ENCODE data around the gene ANGPTL1. TPM values are rescaled to one million over a fixed set of nuclear protein-coding genes. Genes with fewer than 3 reads are reported as not detected.

The ANGPTL1 gene
- total and polyA plus RNA-seq, 7 donors = 1.4 to 173 (median 117) TPM

- intact Hi-C loops (cut with DNase I) = no loop called here
- DNase-seq = no peak
- H3K4me1 ChIP-seq = no peaks in the 10 kb centered on the region
- no peaks in the 10 kb centered on the region for H3K36me3 ChIP-seq
- WGBS, 2 donors = 91 to 94% methylated on average over 9 of the region's 9 CpGs
- H3K9me3 ChIP-seq = no peaks in the 10 kb centered on the region
- no peak for TF ChIP-seq POLR2A (IDR thresholded peaks at IDR 0.05)
- no peak for TF ChIP-seq POLR2AphosphoS5 (IDR thresholded peaks at IDR 0.05)
- no peak for TF ChIP-seq CTCF (IDR thresholded peaks at IDR 0.05)
- TF ChIP-seq EP300 (IDR thresholded peaks at IDR 0.05) = no peak
- no peak overlapping the region for H3K27ac ChIP-seq
- no peaks in the 10 kb centered on the region for H3K27me3 ChIP-seq
- no peak overlapping the region for H3K4me3 ChIP-seq
These were observed 64.1 kb downstream of the ANGPTL1 start for GRCh38 chr1:178806665-178807300.

GRCh38 chr1:178802873-178803272, 68.0 kb downstream of the ANGPTL1 start:
- intact Hi-C loops (cut with DNase I) = no loop called here
- no peak overlapping the region for H3K4me3 ChIP-seq
- no peak overlapping the region for H3K27ac ChIP-seq
- no peaks in the 10 kb centered on the region for H3K36me3 ChIP-seq
- H3K27me3 ChIP-seq = no peaks in the 10 kb centered on the region
- TF ChIP-seq POLR2AphosphoS5 (IDR thresholded peaks at IDR 0.05) (no peak), EP300 (IDR thresholded peaks at IDR 0.05) (no peak), POLR2A (IDR thresholded peaks at IDR 0.05) (no peak), CTCF (IDR thresholded peaks at IDR 0.05) (no peak)
- no peak for DNase-seq
- no peaks in the 10 kb centered on the region for H3K4me1 ChIP-seq
- WGBS, 2 donors = 87 to 93% methylated on average over 3 of the region's 3 CpGs
- H3K9me3 ChIP-seq = no peaks in the 10 kb centered on the region

Other genes with a start within 250 kb of the ANGPTL1 start
- gene RALGPS2, start 145.8 kb downstream of the ANGPTL1 start, total RNA-seq = 10 to 100 TPM in 3 of 4 donors, 1 to 10 TPM in 1; 9.2 to 24.3 (median 21.0) TPM
- gene RALGPS2, start 145.8 kb downstream of the ANGPTL1 start, polyA plus RNA-seq = 10 to 100 TPM in 1 of 3 donors, 1 to 10 TPM in 2; 6.6 to 14.3 (median 9.5) TPM
- gene FAM20B, start 154.8 kb upstream of the ANGPTL1 start, total RNA-seq = 10 to 100 TPM; 36.3 to 51.0 (median 48.3) TPM
- 10 to 100 TPM in 1 of 3 donors, 1 to 10 TPM in 2; 7.4 to 14.8 (median 7.8) TPM for gene FAM20B, start 154.8 kb upstream of the ANGPTL1 start, polyA plus RNA-seq
- gene TOR3A, start 211.0 kb upstream of the ANGPTL1 start, total RNA-seq = 10 to 100 TPM; 38.8 to 53.5 (median 39.9) TPM
- gene TOR3A, start 211.0 kb upstream of the ANGPTL1 start, polyA plus RNA-seq = 10 to 100 TPM in 2 of 3 donors, 1 to 10 TPM in 1; 8.3 to 37.1 (median 12.0) TPM